GM23248 (cell line): ENCODE measurements around the gene ZNF724. TPM values are rescaled to one million over a fixed set of nuclear protein-coding genes. Genes with fewer than 3 reads are reported as not detected.

Experiments
- DNase-seq: peaks from one replicate; pipeline ENCODE4 v3.0.0-alpha.2; 2015
- H2AFZ ChIP-seq: fragments of 200-600 bp; sonication (generic); 2 replicates; pipeline ENCODE4 v1.6.1; 2016; ENCODE audit warnings: antibody characterized with exemption
- H3F3A ChIP-seq: fragments of 200-600 bp; sonication (generic); 2 replicates; pipeline ENCODE4 v1.6.1; 2016; ENCODE audit warnings: mild to moderate bottlenecking, antibody characterized with exemption, mixed run types; ENCODE audit not compliant: insufficient read depth
- H3K27ac ChIP-seq: fragments of 200-600 bp; sonication (generic); 2 replicates; pipeline ENCODE4 v1.5.1; 2016; ENCODE audit warnings: mild to moderate bottlenecking
- H3K27me3 ChIP-seq: fragments of 200-600 bp; sonication (generic); replicated peaks from 2 replicates; pipeline ENCODE4 v1.6.1; 2016; ENCODE audit warnings: mild to moderate bottlenecking; ENCODE audit not compliant: insufficient read depth
- H3K36me3 ChIP-seq: fragments of 200-600 bp; sonication (generic); 2 replicates; pipeline ENCODE4 v1.6.1; 2016; ENCODE audit warnings: low read depth, mild to moderate bottlenecking
- H3K4me1 ChIP-seq: fragments of 200-600 bp; sonication (generic); 2 replicates; pipeline ENCODE4 v1.6.1; 2016; ENCODE audit warnings: mild to moderate bottlenecking; ENCODE audit not compliant: insufficient read depth
- H3K4me2 ChIP-seq: fragments of 200-600 bp; sonication (generic); one replicate; pipeline ENCODE4 v1.6.1; 2016; ENCODE audit warnings: mild to moderate bottlenecking; ENCODE audit not compliant: unreplicated experiment
- H3K4me3 ChIP-seq: fragments of 200-600 bp; sonication (generic); 2 replicates; pipeline ENCODE4 v1.5.1; 2016; ENCODE audit warnings: mild to moderate bottlenecking
- H3K79me2 ChIP-seq: fragments of 200-600 bp; sonication (generic); 2 replicates; pipeline ENCODE4 v1.6.1; 2016; ENCODE audit warnings: mild to moderate bottlenecking; ENCODE audit not compliant: insufficient read depth
- H3K9ac ChIP-seq: fragments of 200-600 bp; sonication (generic); 2 replicates; pipeline ENCODE4 v1.6.1; 2016; ENCODE audit warnings: mild to moderate bottlenecking
- H3K9me2 ChIP-seq: fragments of 200-600 bp; sonication (generic); 2 replicates; pipeline ENCODE4 v1.6.1; 2016; ENCODE audit warnings: mixed run types, mild to moderate bottlenecking, moderate library complexity; ENCODE audit not compliant: insufficient read depth
- H3K9me3 ChIP-seq: fragments of 200-600 bp; sonication (generic); one replicate; pipeline ENCODE4 v1.6.1; 2017; ENCODE audit warnings: low read depth
- H4K20me1 ChIP-seq: fragments of 200-600 bp; sonication (generic); 2 replicates; pipeline ENCODE4 v1.6.0; 2016; ENCODE audit not compliant: insufficient read depth
- EZH2 ChIP-seq: fragments of 200-600 bp; sonication (generic); IDR thresholded peaks from 2 replicates; pipeline ENCODE4 v1.6.1; 2018; ENCODE audit warnings: antibody characterized with exemption, mild to moderate bottlenecking; ENCODE audit not compliant: insufficient read depth, poor library complexity, severe bottlenecking
- EZH2phosphoT487 ChIP-seq: fragments of 200-600 bp; sonication (generic); IDR thresholded peaks from 2 replicates; pipeline ENCODE4 v1.6.1; 2018; ENCODE audit warnings: antibody characterized with exemption, moderate library complexity, mild to moderate bottlenecking, low read depth; ENCODE audit not compliant: insufficient read depth
- WGBS, 2 experiments: methylation state at CpG; one replicate each; pipeline ENCODE4 v1.1.6; 2015 to 2017; ENCODE audit warnings: low lambda C conversion rate in 2 of 2, low coverage in 1 of 2; ENCODE audit errors: missing lambda C conversion rate in 2 of 2; 5-methylcytosine and 5-hydroxymethylcytosine counted together
- in situ Hi-C: fragments of 300-500 bp; cut with MboI; formaldehyde crosslinking; loops from 2 replicates; pipeline ENCODE4 v1.15.0; 2020
- polyA plus RNA-seq: library from polyadenylated mRNA; unstranded; fragments of >200 nt; fragmentation: Nextera tagmentation; extraction: Ambion mirVana; gene quantifications from 2 replicates; pipeline ENCODE4 v1.2.1, GENCODE V29; 2016
- total RNA-seq: library from RNA; depleted of rRNA; stranded (reverse); fragments of >200 nt; shearing (Covaris generic); gene quantifications from 2 replicates; pipeline ENCODE4 v1.2.3, GENCODE V29; 2014

Gene ZNF724
- total and polyA plus RNA-seq, 2 experiments from 2014 or later = 1.3 to 4.3 TPM

GRCh38 chr19:23262920-23263319 lies 12.7 kb upstream of the ZNF724 start:
- no peak overlapping the region for H3K27ac ChIP-seq
- no peak for DNase-seq
- no peaks in the 10 kb centered on the region for H3K4me1 ChIP-seq
- H3F3A ChIP-seq = no peaks in the 10 kb centered on the region
- in situ Hi-C loops = no loop called here
- WGBS, 2 experiments = 80 to 87% methylated on average over 5 of the region's 5 CpGs
- TF ChIP-seq EZH2phosphoT487 (no peak), EZH2 (no peak)
- H3K9me2 ChIP-seq = no peaks in the 10 kb centered on the region
- H3K79me2 ChIP-seq = no peaks in the 10 kb centered on the region
- no peaks in the 10 kb centered on the region for H3K27me3 ChIP-seq
- no peaks in the 10 kb centered on the region for H3K9me3 ChIP-seq
- no peak overlapping the region for H3K4me2 ChIP-seq
- no peak overlapping the region for H3K4me3 ChIP-seq
- H2AFZ ChIP-seq = no peak overlapping the region
- no peak overlapping the region for H3K9ac ChIP-seq
- no peaks in the 10 kb centered on the region for H3K36me3 ChIP-seq
- H4K20me1 ChIP-seq = no peaks in the 10 kb centered on the region

GRCh38 chr19:23261496-23262020 lies 11.4 kb upstream of the ZNF724 start:
- Histone ChIP-seq H3F3A (no peaks in the 10 kb centered on the region), H4K20me1 (no peaks in the 10 kb centered on the region), H3K79me2 (no peaks in the 10 kb centered on the region), H3K27ac (no peak overlapping the region), H3K4me2 (no peak overlapping the region), H3K9me3 (no peaks in the 10 kb centered on the region), H3K4me1 (no peaks in the 10 kb centered on the region), H3K27me3 (no peaks in the 10 kb centered on the region), H3K9me2 (no peaks in the 10 kb centered on the region), H2AFZ (no peak overlapping the region), H3K9ac (no peak overlapping the region), H3K36me3 (no peaks in the 10 kb centered on the region), H3K4me3 (no peak overlapping the region)
- in situ Hi-C loops = no loop called here
- TF ChIP-seq EZH2phosphoT487 (no peak), EZH2 (no peak)
- DNase-seq = no peak
- 91 to 92% methylated on average over 3 of the region's 3 CpGs for WGBS, 2 experiments

GRCh38 chr19:23260956-23261355 lies 10.8 kb upstream of the ZNF724 start:
- in situ Hi-C loops = no loop called here
- H3K4me3 ChIP-seq = no peak overlapping the region
- no peak overlapping the region for H3K27ac ChIP-seq
- H3K36me3 ChIP-seq = no peaks in the 10 kb centered on the region
- H4K20me1 ChIP-seq = no peaks in the 10 kb centered on the region
- no peak for TF ChIP-seq EZH2phosphoT487
- TF ChIP-seq EZH2 = no peak
- no peaks in the 10 kb centered on the region for H3F3A ChIP-seq
- H3K9me3 ChIP-seq = no peaks in the 10 kb centered on the region
- no peaks in the 10 kb centered on the region for H3K79me2 ChIP-seq
- no peak overlapping the region for H2AFZ ChIP-seq
- H3K27me3 ChIP-seq = no peaks in the 10 kb centered on the region
- DNase-seq = no peak
- WGBS, 2 experiments = 76 to 77% methylated on average over 5 of the region's 5 CpGs
- H3K4me2 ChIP-seq = no peak overlapping the region
- no peaks in the 10 kb centered on the region for H3K9me2 ChIP-seq
- H3K4me1 ChIP-seq = no peaks in the 10 kb centered on the region
- no peak overlapping the region for H3K9ac ChIP-seq

- WGBS, 2 experiments = 85 to 93% methylated on average over 2 of the region's 2 CpGs
- in situ Hi-C loops = no loop called here
- no peaks in the 10 kb centered on the region for H3F3A ChIP-seq
These were observed 9.8 kb upstream of the ZNF724 start for GRCh38 chr19:23259961-23260360.

GRCh38 chr19:23255700-23256099 lies 5.5 kb upstream of the ZNF724 start:
- no peaks in the 10 kb centered on the region for H3K9me2 ChIP-seq
- no peak overlapping the region for H3K27ac ChIP-seq
- H3K27me3 ChIP-seq = no peaks in the 10 kb centered on the region
- no peak overlapping the region for H3K9ac ChIP-seq
- H3K9me3 ChIP-seq = no peaks in the 10 kb centered on the region
- no peaks in the 10 kb centered on the region for H3K36me3 ChIP-seq
- no peak overlapping the region for H2AFZ ChIP-seq
- no peak overlapping the region for H3K4me3 ChIP-seq
- no peak for TF ChIP-seq EZH2
- no peak for TF ChIP-seq EZH2phosphoT487
- in situ Hi-C loops = no loop called here
- H3K4me1 ChIP-seq = no peaks in the 10 kb centered on the region
- no peaks in the 10 kb centered on the region for H3F3A ChIP-seq
- no peak overlapping the region for H3K4me2 ChIP-seq
- no peaks in the 10 kb centered on the region for H4K20me1 ChIP-seq
- H3K79me2 ChIP-seq = no peaks in the 10 kb centered on the region
- 78 to 80% methylated on average over 4 of the region's 4 CpGs for WGBS, 2 experiments
- DNase-seq = no peak

More at GRCh38 chr19:23259961-23260360, 9.8 kb upstream of the ZNF724 start:
- DNase-seq = no peak
- Histone ChIP-seq H3K79me2 (no peaks in the 10 kb centered on the region), H3K27me3 (no peaks in the 10 kb centered on the region), H4K20me1 (no peaks in the 10 kb centered on the region), H3K27ac (no peak overlapping the region), H2AFZ (no peak overlapping the region), H3K4me3 (no peak overlapping the region), H3K9me2 (no peaks in the 10 kb centered on the region), H3K9me3 (no peaks in the 10 kb centered on the region), H3K4me2 (no peak overlapping the region), H3K4me1 (no peaks in the 10 kb centered on the region), H3K36me3 (no peaks in the 10 kb centered on the region), H3K9ac (no peak overlapping the region)
- TF ChIP-seq EZH2 = no peak
- TF ChIP-seq EZH2phosphoT487 = no peak
